ENCODE results near the gene MAX.

The MAX gene

GRCh38 chr14:65042296-65042695 lies 60.0 kb downstream of the MAX start:
- DNase-seq (ENCODE audit: extremely low read depth, low read depth), result no peak
- TF ChIP-seq CTCF (IDR thresholded peaks at IDR 0.05; ENCODE audit: low read depth, low read length), result no peak

GRCh38 chr14:65041434-65041915 lies 60.8 kb downstream of the MAX start:
- no peak for DNase-seq (ENCODE audit: extremely low read depth, low read depth)
- no peak for TF ChIP-seq CTCF (IDR thresholded peaks at IDR 0.05; ENCODE audit: low read depth, low read length)

GRCh38 chr14:65040666-65041433 lies 61.5 kb downstream of the MAX start:
- TF ChIP-seq CTCF (IDR thresholded peaks at IDR 0.05; ENCODE audit: low read depth, low read length), result no peak

GRCh38 chr14:65038966-65039365 lies 63.4 kb downstream of the MAX start:
- no peak for DNase-seq (ENCODE audit: extremely low read depth, low read depth)
- TF ChIP-seq CTCF (IDR thresholded peaks at IDR 0.05; ENCODE audit: low read depth, low read length), result no peak

More at GRCh38 chr14:65040666-65041433, 61.5 kb downstream of the MAX start:
- no peak for DNase-seq (ENCODE audit: extremely low read depth, low read depth)

- no peak for DNase-seq (ENCODE audit: extremely low read depth, low read depth)
Measured at GRCh38 chr14:65035049-65035448, 67.3 kb downstream of the MAX start.

GRCh38 chr14:65034021-65034420 lies 68.3 kb downstream of the MAX start:
- DNase-seq (ENCODE audit: extremely low read depth, low read depth), result no peak
- no peak for TF ChIP-seq CTCF (IDR thresholded peaks at IDR 0.05; ENCODE audit: low read depth, low read length)

More at GRCh38 chr14:65035049-65035448, 67.3 kb downstream of the MAX start:
- TF ChIP-seq CTCF (IDR thresholded peaks at IDR 0.05; ENCODE audit: low read depth, low read length), result no peak

- no peak for DNase-seq (ENCODE audit: extremely low read depth, low read depth)
- no peak for TF ChIP-seq CTCF (IDR thresholded peaks at IDR 0.05; ENCODE audit: low read depth, low read length)
Measured at GRCh38 chr14:65033181-65033580, 69.1 kb downstream of the MAX start.
